Stimulated activated CD8-positive, alpha-beta memory T cell treated with anti-CD3 and anti-CD28 coated beads, Interleukin-12 subunit alpha, Interleukin-12 subunit beta, amount 100 ng/mL, for 4 hours (primary cell): ENCODE results near the gene LOXL1.
A peak's percentile ranks its signal among the peaks of the same experiment; 100 is the strongest.

Source experiments
- DNase-seq: peaks from one replicate; pipeline ENCODE4 v3.0.0-alpha.2; 2020; ENCODE audit warnings: low read depth

LOXL1 gene

DNA sequence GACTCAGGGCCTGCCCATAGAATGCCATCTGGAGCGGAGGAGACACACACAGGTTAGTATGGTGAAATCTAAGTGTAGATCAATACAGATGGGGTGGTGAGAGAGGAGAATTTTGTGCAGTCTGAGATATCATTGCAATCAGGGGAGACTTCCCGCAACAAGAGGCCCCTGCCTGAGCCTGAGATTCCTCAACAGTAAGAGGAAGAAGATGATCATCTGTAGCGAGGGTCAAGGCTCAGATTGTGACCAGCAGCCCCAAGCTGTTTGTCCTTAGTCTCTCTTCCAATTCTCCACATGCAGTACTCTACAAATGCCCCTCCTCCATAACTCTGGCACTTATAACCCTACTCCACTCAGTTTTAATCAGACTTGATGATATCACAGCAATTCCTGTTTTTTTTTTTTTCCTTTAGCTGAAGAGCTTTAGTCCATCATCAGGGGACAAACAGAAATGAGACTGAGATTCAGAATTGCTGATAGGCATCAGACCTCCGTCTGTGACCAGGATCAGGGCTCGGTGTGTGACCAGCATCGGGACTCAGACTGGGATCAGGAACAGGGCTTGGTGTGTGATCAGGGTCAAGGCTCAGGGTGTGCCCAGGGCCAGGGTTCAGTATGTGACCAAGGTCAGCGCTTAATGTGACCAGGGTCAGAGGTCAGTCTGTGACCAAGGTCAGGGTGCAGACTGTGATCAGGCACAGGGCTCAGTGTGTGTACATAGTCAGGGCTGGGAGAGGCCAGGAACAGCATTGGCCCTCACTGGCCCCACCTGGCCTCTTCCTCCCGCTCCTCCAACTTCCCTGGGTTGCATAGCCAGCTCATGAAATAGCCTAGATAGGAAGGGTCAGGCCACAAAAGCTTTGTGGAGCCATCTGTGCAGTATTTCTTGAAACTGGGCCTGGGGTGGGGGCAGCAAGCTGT is 14.1 kb downstream of the LOXL1 start:
- DNase-seq, result no peak

GRCh38 chr15:73941044-73941443 is 14.8 kb downstream of the LOXL1 start:
- DNase-seq, result no peak

DNA sequence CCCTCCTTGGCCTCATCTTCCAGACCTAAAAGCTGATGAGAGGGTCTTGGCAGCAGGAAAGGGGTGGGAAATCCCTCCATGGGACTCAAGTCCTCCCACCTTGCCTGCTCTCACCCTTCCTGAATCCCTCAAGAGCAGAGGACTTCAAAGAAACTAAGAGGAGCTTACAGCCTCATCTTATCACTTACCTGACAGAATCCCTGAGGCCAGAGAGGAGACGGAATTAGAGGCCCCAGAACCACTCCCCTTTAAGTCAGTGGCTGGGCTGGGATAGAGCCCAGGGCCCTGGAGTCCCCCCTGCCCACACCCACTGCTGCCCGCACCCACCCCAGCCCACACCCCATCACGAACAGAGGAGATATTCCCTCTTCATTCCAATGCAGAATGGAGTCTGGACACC is 15.2 kb downstream of the LOXL1 start:
- no peak for DNase-seq

DNA sequence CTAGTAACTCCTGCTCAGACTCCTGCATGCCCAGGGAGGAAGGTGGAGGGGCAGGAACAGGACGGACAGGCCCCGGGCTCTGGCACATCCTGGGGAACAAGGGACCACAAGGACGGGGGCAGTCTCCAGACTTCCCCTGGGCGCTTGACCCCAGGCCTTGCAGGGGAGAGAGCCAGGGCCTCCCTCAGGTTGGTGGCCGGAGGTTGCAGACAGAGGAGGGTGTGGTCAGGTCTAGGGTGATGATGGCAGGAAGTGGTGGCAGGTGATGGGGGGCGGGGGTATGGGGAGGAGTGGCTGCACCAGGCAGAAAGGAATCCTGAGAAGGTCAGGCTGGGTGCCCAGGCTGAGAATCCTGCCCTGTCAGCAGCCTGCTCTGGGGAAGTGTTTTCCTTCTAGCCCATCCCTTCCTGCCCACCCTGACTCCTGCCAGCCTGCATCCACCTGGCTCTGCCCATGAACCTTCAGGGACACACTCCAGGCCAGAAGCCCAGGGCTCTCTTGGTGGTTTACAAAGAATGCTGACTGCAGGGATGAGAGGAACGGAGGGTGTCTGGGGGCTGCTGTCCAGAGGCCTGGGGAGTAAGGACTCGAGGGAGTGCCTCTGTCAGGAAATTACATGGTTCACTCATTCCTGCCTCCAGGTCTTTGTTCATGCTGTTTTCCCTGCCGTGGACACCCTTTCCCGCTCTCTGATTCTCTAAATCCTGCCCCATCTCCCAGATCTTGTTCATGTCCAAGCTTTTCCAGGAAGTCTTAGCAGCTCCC is 15.8 kb downstream of the LOXL1 start:
- no peak for DNase-seq

- DNase-seq, result no peak
Measured at GRCh38 chr15:73942751-73943270, 16.5 kb downstream of the LOXL1 start.

DNA sequence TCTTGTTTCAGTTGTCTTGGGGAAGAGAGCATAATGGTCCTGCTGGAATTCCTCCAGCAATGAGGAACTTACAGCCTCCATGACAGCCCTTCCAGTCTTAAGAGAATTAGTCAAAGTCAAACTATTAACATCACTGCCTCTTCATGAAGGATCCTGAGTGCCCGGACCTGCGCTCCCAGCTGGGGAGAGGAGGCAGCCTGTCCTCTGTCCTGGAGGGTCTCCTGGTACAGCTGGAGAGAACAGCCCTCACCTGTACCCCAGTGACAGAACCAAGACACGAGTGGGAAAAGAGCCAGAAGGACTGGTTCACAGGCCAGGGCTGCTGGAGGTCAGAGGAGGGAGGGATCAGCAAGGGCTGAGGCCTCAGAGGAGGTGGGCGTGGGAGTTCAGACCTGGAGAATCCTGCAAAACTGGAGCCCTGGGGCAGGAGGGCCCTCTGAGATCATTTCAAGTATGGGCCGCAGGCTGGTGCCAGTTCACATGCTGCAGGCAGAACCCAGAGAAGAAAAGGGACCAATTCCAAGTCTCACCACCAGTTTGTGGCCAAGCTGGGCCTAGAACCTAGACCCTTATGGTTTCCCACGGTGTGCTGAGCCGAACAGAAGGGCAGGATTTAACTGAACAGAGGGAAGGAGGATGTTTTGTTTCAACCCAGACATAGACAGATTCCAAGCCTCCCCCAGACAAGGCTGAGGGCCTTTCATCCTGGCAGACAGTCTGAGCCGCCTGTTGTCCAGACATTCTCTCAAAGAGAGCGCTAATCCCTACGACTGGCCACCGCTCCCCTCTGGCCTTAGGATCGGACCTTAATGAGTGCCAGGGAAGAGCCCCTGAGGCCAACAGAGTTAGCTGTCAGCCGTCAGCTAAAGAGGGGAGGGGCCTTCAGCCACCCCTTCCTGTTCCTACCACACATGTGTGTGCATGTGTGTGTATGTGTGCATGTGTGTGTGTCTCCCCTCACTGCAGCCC is 18.2 kb downstream of the LOXL1 start:
- no peak for DNase-seq

DNA sequence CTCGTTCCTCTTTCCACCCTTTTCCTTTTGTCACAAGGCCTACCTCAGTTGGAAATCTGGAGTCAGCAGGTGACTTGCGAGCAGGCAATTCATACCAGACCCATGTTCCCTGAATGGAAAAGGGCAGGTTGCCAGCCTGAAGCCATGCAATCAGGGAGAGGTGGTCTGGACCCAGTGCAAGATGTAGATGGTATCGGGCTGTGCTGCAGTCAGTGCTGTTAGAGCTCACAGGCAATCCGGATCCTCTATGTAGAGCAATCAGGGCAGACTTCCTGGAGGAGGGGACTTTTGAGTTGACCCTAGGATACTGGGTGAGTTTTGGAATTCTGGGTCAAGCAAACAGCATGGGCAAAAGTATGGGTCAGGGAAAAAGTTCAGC is 18.9 kb downstream of the LOXL1 start:
- DNase-seq, result no peak

- DNase-seq, result no peak
Measured at GRCh38 chr15:73946046-73946721, 19.9 kb downstream of the LOXL1 start.

GRCh38 chr15:73946795-73947370 is 20.6 kb downstream of the LOXL1 start:
- no peak for DNase-seq

GRCh38 chr15:73947651-73948050 is 21.4 kb downstream of the LOXL1 start:
- no peak for DNase-seq

DNA sequence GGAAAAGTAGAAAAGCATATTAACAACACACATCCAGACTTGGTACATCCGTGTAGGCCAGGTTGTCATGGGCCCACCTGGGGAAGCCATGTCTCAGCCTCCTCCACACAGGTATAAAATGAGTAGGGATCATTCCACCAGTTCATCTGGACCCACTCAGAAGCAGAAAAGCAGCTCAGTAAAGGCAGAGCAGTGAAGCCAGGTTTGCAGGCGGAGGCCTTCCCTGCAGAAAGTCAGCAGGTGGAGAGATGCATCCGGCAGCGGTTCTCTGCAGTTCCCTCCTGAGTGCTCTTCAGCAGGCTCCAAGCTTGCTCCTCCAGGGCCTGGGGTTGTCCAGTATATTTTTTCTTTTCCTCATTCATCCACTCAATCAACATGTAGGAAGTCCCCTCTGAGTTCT is 22.1 kb downstream of the LOXL1 start:
- no peak for DNase-seq

- no peak for DNase-seq
Measured at GRCh38 chr15:73948982-73949381, 22.7 kb downstream of the LOXL1 start.

GRCh38 chr15:73949496-73949895 is 23.2 kb downstream of the LOXL1 start:
- DNase-seq, result no peak

- DNase-seq, result no peak
Measured at GRCh38 chr15:73950479-73950830, 24.2 kb downstream of the LOXL1 start.

DNA sequence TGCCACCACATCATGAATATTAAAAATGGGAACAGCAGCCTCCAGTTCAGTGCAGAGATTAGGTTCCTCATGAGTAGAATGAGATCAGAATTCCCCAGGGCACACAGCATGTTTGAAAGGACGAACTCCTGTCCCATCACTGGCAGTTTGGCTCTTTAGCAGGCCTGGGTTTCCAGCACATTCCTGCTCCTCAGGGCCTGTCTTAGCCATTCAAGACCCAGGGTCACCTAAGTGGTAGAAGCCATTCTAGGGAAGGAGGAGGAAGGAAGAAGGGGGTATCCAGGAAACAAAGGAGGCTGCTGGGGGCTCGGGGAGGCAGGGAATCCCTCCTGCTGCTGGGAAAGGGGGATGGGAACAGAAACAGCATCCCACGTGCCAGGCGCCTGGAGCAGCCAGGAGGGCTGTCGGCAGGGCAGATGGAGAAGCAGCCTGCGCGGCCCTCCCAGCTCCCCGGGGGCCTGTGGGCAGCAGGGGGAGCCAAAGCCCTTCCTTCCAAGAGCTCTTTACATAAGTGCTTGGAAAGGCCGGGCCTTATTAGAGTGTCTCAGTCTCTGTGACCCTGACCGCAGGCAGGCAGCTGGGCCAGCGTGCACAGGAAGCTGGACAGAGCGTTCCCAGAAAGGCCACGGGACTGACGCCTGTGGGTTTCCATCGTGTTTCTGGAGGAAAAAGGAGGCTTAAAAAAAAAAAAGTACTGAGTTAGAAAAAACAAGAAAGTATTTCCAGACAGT is 24.7 kb downstream of the LOXL1 start:
- peak; percentile 49 for DNase-seq

DNA sequence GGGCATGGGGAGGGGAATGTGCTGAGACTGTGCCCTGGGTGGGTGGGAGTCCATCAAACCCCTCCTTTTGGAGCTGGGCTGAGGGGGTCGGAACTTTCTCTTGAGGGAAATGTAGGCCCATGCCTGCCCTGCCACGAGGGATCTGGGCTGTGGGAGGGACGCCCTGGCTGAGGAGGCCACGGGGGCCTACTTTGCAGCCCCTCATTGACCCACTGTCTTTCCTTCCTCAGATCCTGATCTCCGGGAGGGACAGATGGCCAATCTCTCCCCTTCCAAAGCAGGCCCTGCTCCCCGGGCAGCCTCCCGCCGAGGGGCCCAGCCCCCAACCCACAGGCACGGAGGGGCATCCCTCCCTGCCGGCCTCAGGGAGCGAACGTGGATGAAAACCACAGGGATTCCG is 25.3 kb downstream of the LOXL1 start:
- no peak for DNase-seq

- DNase-seq, result no peak
Measured at GRCh38 chr15:73952171-73952912, 26.1 kb downstream of the LOXL1 start.

- no peak for DNase-seq
Measured at GRCh38 chr15:73952913-73953750, 26.9 kb downstream of the LOXL1 start.
